ENCODE measurements around the gene LFNG. TPM values are rescaled to one million over a fixed set of nuclear protein-coding genes. Genes with fewer than 3 reads are reported as not detected.

LFNG gene
- total and polyA plus RNA-seq, 9 of the 15 experiments (the other 6 are each of a cell fraction or from before 2014, with no cell fraction given), result 0.03 to 0.89 (median 0.25) TPM; not detected in 1

GRCh38 chr7:2559283-2559950 lies 39.8 kb downstream of the LFNG start (continued):
- TF ChIP-seq ARID4B (CRISPR knock-in tag; IDR thresholded peaks at IDR 0.05) (peak; percentile 24; the same call in 1 of the 2 replicates), ZNF134 (CRISPR knock-in tag; conservative IDR thresholded peaks at IDR 0.05) (no peak), RFX1 (IDR thresholded peaks at IDR 0.05) (no peak), DLX4 (CRISPR knock-in tag; IDR thresholded peaks at IDR 0.05) (no peak), ZFP30 (CRISPR knock-in tag; IDR thresholded peaks at IDR 0.05; ENCODE audit: borderline replicate concordance) (no peak), ZNF740 (CRISPR knock-in tag; IDR thresholded peaks at IDR 0.05) (peak; percentile 65; the same call in 1 of the 2 replicates), ZNF740 (tag; IDR thresholded peaks at IDR 0.05) (peak in 1 of 2 experiments; percentile 72; a peak in 1 of 4 replicates), HDGF (IDR thresholded peaks at IDR 0.05) (no peak), HMBOX1 (IDR thresholded peaks at IDR 0.05) (no peak), THRAP3 (IDR thresholded peaks at IDR 0.05; ENCODE audit: borderline replicate concordance) (no peak), ILF3 (IDR thresholded peaks at IDR 0.05; ENCODE audit: borderline replicate concordance) (no peak), SMAD3 (CRISPR knock-in tag; conservative IDR thresholded peaks at IDR 0.05) (no peak), ZNF398 (CRISPR knock-in tag; IDR thresholded peaks at IDR 0.05) (no peak), LEF1 (IDR thresholded peaks at IDR 0.05) (no peak), PBX2 (CRISPR knock-in tag; IDR thresholded peaks at IDR 0.05; ENCODE audit: low read depth) (no peak), PBX2 (tag; conservative IDR thresholded peaks at IDR 0.05; ENCODE audit: low read depth) (no peak)
